C4-2B (cell line): ENCODE results near the gene AIFM3.

Experiments used
- CTCF ChIP-seq: fragments of 450-650 bp; conservative IDR thresholded peaks from 2 replicates; pipeline ENCODE4 v1.5.1; 2017; ENCODE audit warnings: mild to moderate bottlenecking
- ZFX ChIP-seq: fragments of 450-650 bp; IDR thresholded peaks from 2 replicates; pipeline ENCODE4 v1.6.1; 2017

GRCh38 chr22:20946080-20946986, 20.7 kb upstream of the AIFM3 start:
- TF ChIP-seq CTCF (no peak), ZFX (no peak)
